Tibial nerve (tissue), 4 donors: ENCODE results near the gene JARID2. TPM values are rescaled to one million over a fixed set of nuclear protein-coding genes. Genes with fewer than 3 reads are reported as not detected.

Experiments
- DNase-seq, 2 donors: peaks; one replicate each; pipeline ENCODE4 v3.0.0-alpha.2; 2019; ENCODE audit warnings: low spot score in 2 of 2
- H3K27ac ChIP-seq, 4 donors: fragments of 200-600 bp; sonication (generic) in 3 of 4; one replicate each; pipeline ENCODE4 v1.5.1; 2017 to 2019; ENCODE audit warnings: mild to moderate bottlenecking in 1 of 4
- H3K27me3 ChIP-seq, 2 donors: fragments of 200-600 bp; sonication (generic) in 1 of 2; one replicate each; pipeline versions ENCODE4 v1.5.1 to v1.6.0; 2017 to 2019
- H3K36me3 ChIP-seq, 3 donors: fragments of 200-600 bp; sonication (generic); one replicate each; pipeline ENCODE4 v1.5.1; 2018 to 2019
- H3K4me1 ChIP-seq, 4 donors: fragments of 200-600 bp; sonication (generic) in 3 of 4; one replicate each; pipeline ENCODE4 v1.5.1; 2017 to 2019
- H3K4me3 ChIP-seq, 4 donors: fragments of 200-600 bp; sonication (generic) in 3 of 4; one replicate each; pipeline ENCODE4 v1.5.1; 2017 to 2019; ENCODE audit warnings: mild to moderate bottlenecking in 1 of 4, moderate library complexity in 1 of 4
- H3K9me3 ChIP-seq, 4 donors: fragments of 200-600 bp; sonication (generic) in 3 of 4; one replicate each; pipeline ENCODE4 v1.5.1; 2017 to 2019
- EP300 ChIP-seq, 2 donors: sonication (generic); formaldehyde crosslinking; IDR thresholded peaks; one replicate each; pipeline ENCODE4 v1.6.1; 2017; ENCODE audit warnings: antibody characterized with exemption in 2 of 2, mild to moderate bottlenecking in 1 of 2
- POLR2A ChIP-seq, 2 donors: fragments of 450-650 bp; IDR thresholded peaks; one replicate each; pipeline ENCODE4 v1.6.1; 2017; ENCODE audit warnings: antibody characterized with exemption in 2 of 2, mild to moderate bottlenecking in 2 of 2, moderate library complexity in 2 of 2
- WGBS, 2 donors: methylation state at CpG; one replicate each; pipeline ENCODE4 v1.1.5; 2018; 5-methylcytosine and 5-hydroxymethylcytosine counted together
- small RNA-seq: library from RNA; depleted of rRNA; stranded (forward); fragments of <200 nt; gene quantifications from one replicate; pipeline ENCODE3, GENCODE V24; 2016
- total RNA-seq, 4 donors: library from RNA; depleted of rRNA; stranded (reverse); fragments of >200 nt; gene quantifications; one replicate each; pipeline ENCODE4 v1.1.0, GENCODE V29; 2016
- TF ChIP-seq, protein P1 (sequence below), 5 experiments: fragments of 200-600 bp in 3 of 5; fragments of 450-650 bp in 2 of 5; sonication (generic) in 3 of 5; IDR thresholded peaks; one replicate each; pipeline ENCODE4 v1.5.1; 2016 to 2019; ENCODE audit warnings: antibody characterized with exemption in 5 of 5, mild to moderate bottlenecking in 3 of 5, moderate library complexity in 2 of 5

JARID2 gene
- total RNA-seq, 4 donors from 2014 or later: 9.0 to 26.1 (median 9.8) TPM

DNA sequence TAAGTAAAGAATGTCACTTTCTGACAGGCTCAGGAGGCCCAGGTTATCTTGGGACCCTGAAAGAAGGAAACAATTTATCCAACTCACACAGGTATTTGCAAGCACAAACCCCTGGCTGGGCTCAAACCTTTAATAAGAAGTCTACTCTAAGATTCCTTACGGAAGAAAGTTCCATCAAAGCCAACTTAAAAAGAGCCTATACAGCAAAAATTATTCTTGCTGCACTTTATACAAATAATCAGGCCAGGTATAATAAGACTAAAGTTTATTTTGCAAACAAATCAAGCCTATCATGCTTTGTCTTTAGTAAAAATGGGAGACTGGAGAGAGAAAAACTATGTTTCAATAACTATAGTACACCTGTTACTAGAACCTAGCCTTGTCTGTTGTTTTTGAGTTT lies 314.8 kb downstream of the JARID2 start:
- WGBS, 2 donors: 100% methylated on average over 1 of the region's 1 CpG
- no peaks in the 10 kb centered on the region for H3K36me3 ChIP-seq
- no peak overlapping the region for H3K27ac ChIP-seq
- TF ChIP-seq, protein P1, sequence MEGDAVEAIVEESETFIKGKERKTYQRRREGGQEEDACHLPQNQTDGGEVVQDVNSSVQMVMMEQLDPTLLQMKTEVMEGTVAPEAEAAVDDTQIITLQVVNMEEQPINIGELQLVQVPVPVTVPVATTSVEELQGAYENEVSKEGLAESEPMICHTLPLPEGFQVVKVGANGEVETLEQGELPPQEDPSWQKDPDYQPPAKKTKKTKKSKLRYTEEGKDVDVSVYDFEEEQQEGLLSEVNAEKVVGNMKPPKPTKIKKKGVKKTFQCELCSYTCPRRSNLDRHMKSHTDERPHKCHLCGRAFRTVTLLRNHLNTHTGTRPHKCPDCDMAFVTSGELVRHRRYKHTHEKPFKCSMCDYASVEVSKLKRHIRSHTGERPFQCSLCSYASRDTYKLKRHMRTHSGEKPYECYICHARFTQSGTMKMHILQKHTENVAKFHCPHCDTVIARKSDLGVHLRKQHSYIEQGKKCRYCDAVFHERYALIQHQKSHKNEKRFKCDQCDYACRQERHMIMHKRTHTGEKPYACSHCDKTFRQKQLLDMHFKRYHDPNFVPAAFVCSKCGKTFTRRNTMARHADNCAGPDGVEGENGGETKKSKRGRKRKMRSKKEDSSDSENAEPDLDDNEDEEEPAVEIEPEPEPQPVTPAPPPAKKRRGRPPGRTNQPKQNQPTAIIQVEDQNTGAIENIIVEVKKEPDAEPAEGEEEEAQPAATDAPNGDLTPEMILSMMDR (IDR thresholded peaks at IDR 0.05): no peak
- TF ChIP-seq POLR2A (IDR thresholded peaks at IDR 0.05) (no peak), EP300 (IDR thresholded peaks at IDR 0.05) (no peak)
- no peaks in the 10 kb centered on the region for H3K4me1 ChIP-seq
- DNase-seq: no peak
- no peak overlapping the region for H3K4me3 ChIP-seq
- no peaks in the 10 kb centered on the region for H3K9me3 ChIP-seq
- no peaks in the 10 kb centered on the region for H3K27me3 ChIP-seq

DNA sequence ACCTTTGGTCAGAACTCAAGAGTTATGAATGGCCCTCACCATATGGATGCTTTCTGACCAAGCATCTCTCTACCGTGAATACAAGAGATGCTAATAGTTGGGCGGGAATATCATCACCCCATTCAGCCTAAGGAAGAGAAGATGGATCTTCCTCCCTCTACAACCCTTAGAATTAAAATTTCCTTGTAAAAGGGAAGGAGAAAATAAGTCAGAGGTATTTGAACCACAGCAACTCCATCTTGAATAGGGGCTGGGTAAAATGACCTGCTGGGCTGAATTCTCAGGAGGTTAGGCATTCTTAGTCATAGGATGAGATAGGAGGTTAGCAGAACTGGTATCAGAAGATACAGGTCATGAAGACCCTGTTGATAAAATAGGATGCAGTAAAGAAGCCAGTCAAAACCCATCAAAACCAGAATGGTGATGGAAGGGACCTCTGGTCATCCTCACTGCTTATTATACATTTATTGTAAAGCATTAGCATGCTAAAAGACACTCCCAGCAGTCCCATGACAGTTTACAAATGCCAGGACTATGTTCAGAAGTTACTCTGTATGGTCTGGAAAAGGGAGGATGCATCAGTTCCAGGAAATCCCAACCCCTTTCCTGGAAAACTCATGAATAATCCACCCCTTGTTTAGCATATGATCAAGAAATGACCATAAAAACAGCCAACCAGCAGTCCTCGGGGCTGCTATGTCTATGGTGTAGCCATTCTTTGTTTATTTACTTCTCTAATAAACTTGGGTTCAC lies 315.8 kb downstream of the JARID2 start:
- Histone ChIP-seq H3K4me1 (no peaks in the 10 kb centered on the region), H3K27me3 (no peaks in the 10 kb centered on the region), H3K27ac (no peak overlapping the region), H3K36me3 (no peaks in the 10 kb centered on the region), H3K9me3 (no peaks in the 10 kb centered on the region), H3K4me3 (no peak overlapping the region)
- 83 to 86% methylated on average over 3 of the region's 3 CpGs for WGBS, 2 donors
- DNase-seq: no peak
- TF ChIP-seq, protein P1 (IDR thresholded peaks at IDR 0.05): no peak
- TF ChIP-seq EP300 (IDR thresholded peaks at IDR 0.05) (no peak), POLR2A (IDR thresholded peaks at IDR 0.05) (no peak)

DNA sequence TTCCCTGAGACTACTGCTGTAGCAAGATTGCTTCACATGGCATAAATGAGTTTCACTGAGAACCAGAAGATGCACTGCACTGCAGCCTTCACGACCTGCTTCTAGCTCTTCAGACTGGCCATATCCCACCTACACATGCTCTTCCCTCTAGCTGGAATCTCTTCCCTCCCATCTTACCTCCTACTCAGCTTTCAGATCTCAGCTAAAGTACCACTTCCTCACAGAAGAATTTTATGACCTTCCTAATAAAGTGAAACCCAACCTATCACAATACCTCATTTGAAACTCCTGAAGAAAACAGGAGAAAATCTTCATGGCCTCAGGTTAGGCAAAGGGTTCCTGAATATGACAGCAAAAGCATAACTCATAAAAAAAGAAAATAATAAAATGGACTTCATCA lies 317.1 kb downstream of the JARID2 start:
- no peaks in the 10 kb centered on the region for H3K4me1 ChIP-seq
- H3K36me3 ChIP-seq: no peaks in the 10 kb centered on the region

DNA sequence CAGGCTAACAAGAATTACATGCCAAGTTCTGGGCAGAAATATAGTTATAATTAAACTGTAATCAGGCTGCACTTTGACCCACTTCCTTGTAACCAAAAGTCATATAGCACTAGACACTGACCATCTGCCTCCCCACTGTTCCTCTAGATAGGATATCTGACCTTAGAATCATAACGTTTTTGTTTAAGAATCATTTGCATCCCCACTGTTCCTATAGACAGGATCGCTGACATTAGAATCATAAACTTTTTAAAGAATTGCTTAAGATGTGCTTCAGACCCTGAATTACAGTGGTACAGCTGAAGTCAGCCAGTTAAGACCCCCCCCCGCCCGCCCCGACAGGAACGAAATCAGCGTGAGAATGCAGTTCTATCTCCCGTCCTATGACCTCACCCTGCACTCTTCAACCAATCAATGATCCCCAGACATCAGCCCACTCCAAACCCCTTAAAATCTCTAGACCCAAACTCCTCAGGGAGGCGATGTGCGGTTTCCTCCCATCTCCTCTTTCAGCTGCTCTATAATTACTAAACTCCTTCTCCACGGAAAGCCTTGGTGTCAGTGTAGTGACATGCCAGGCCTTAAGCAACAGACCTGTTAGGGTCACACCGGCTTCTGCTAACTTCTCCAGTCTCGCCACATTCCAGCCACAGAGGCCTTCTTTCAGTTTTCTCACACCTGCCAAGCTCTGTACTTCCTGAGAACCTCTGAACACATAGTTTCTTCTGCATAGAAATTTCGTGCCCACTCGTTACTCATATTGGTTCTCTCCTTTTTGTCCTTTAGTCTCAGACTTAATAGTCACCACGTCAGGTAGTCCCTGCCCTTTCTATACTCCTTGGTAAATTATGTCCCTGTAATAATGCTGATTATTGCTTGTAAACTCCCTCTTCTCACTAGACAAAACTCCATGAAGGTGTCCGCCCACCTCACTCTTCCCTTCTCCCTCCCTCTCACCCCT lies 323.4 kb downstream of the JARID2 start:
- no peak for TF ChIP-seq POLR2A (IDR thresholded peaks at IDR 0.05)
- no peaks in the 10 kb centered on the region for H3K27me3 ChIP-seq
- 65 to 69% methylated on average over 17 of the region's 17 CpGs for WGBS, 2 donors
- no peaks in the 10 kb centered on the region for H3K9me3 ChIP-seq
- DNase-seq: no peak
- no peak overlapping the region for H3K27ac ChIP-seq
- no peaks in the 10 kb centered on the region for H3K36me3 ChIP-seq
- no peaks in the 10 kb centered on the region for H3K4me1 ChIP-seq
- H3K4me3 ChIP-seq: no peak overlapping the region

More for the DNA sequence above, 317.1 kb downstream of the JARID2 start:
- WGBS, 2 donors: 59 to 66% methylated on average over 1 of the region's 1 CpG
- H3K4me3 ChIP-seq: no peak overlapping the region
- no peaks in the 10 kb centered on the region for H3K27me3 ChIP-seq
- H3K27ac ChIP-seq: no peak overlapping the region
- TF ChIP-seq, protein P1 (IDR thresholded peaks at IDR 0.05): no peak
- TF ChIP-seq POLR2A (IDR thresholded peaks at IDR 0.05) (no peak), EP300 (IDR thresholded peaks at IDR 0.05) (no peak)
- H3K9me3 ChIP-seq: no peaks in the 10 kb centered on the region
- DNase-seq: no peak

DNA sequence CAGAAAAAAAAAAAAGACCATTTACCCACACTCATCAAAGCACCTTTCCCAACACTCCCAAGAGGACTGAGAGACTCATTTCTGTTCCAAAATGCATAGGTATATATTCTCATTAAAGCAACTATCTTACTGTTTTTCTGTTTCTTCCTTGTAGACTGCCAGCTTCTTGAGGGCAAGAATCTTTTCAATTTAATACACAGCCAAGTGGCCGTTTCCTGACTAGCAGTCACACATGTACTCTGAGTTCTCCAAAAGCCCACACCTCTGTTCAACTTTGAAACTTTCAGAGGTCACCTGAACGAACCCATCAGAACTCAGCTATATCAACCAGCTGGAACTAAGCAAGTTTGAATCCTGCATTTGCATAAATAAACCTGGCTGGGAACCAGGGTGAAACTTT lies 324.3 kb downstream of the JARID2 start:
- H3K4me1 ChIP-seq: no peaks in the 10 kb centered on the region
- H3K27ac ChIP-seq: no peak overlapping the region
- H3K9me3 ChIP-seq: no peaks in the 10 kb centered on the region
- H3K36me3 ChIP-seq: no peaks in the 10 kb centered on the region
- H3K27me3 ChIP-seq: no peaks in the 10 kb centered on the region
- DNase-seq: no peak
- 96 to 100% methylated on average over 2 of the region's 2 CpGs for WGBS, 2 donors
- H3K4me3 ChIP-seq: no peak overlapping the region
- TF ChIP-seq POLR2A (IDR thresholded peaks at IDR 0.05) (no peak), EP300 (IDR thresholded peaks at IDR 0.05) (no peak)
- TF ChIP-seq, protein P1 (IDR thresholded peaks at IDR 0.05): no peak

Small RNA genes within 50 kb of the gene (small RNA-seq; reads per million reads assigned to genes)
- not detected for gene RF00001
- not detected for gene RNU6-522P
- gene RNU6-645P: not detected
